Suprapubic skin (tissue), 4 donors: ENCODE data around the gene KPNA4.

ENCODE experiments used
- CTCF ChIP-seq, 2 donors: fragments of 200-600 bp in 1 of 2; fragments of 450-650 bp in 1 of 2; sonication (generic) in 1 of 2; IDR thresholded peaks; one replicate each; pipeline ENCODE4 v1.5.1; 2016 to 2019; ENCODE audit warnings: antibody characterized with exemption in 2 of 2, mild to moderate bottlenecking in 1 of 2, moderate library complexity in 1 of 2
- EP300 ChIP-seq: sonication (generic); formaldehyde crosslinking; IDR thresholded peaks from one replicate; pipeline ENCODE4 v1.6.1; 2017; ENCODE audit warnings: antibody characterized with exemption
- POLR2AphosphoS5 ChIP-seq, 3 donors: sonication (generic); formaldehyde crosslinking; IDR thresholded peaks; one replicate each; pipeline ENCODE4 v1.6.1; 2017; ENCODE audit warnings: antibody characterized with exemption in 3 of 3

- no peak for TF ChIP-seq CTCF (IDR thresholded peaks at IDR 0.05)
- TF ChIP-seq POLR2AphosphoS5 (IDR thresholded peaks at IDR 0.05), result no peak
- no peak for TF ChIP-seq EP300
Measured at GRCh38 chr3:160611141-160611540, 45.8 kb upstream of the KPNA4 start.
